GM23338 (cell line): ENCODE measurements around the gene BRPF3. TPM values are rescaled to one million over a fixed set of nuclear protein-coding genes. Genes with fewer than 3 reads are reported as not detected.

ENCODE experiments used
- ATAC-seq: fragments of 200-7000 bp; cut with Tn5 transposase; 3 replicates; pipeline ENCODE4 v1.9.1; 2020
- DNase-seq: peaks from one replicate; pipeline ENCODE4 v3.0.0-alpha.2; 2015; ENCODE audit warnings: low spot score
- H2AFZ ChIP-seq: fragments of 200-600 bp; sonication (generic); 2 replicates; pipeline ENCODE4 v1.8.0; 2016; ENCODE audit warnings: antibody characterized with exemption, mild to moderate bottlenecking, moderate library complexity
- H3F3A ChIP-seq: fragments of 200-600 bp; sonication (generic); replicated peaks from 2 replicates; pipeline ENCODE4 v1.8.0; 2017; ENCODE audit warnings: antibody characterized with exemption, mixed run types, low read depth
- H3K27ac ChIP-seq: fragments of 200-600 bp; sonication (generic); 2 replicates; pipeline ENCODE4 v1.6.1; 2016; ENCODE audit warnings: low read depth
- H3K27me3 ChIP-seq: fragments of 200-600 bp; sonication (generic); 2 replicates; pipeline ENCODE4 v1.8.0; 2016; ENCODE audit warnings: mild to moderate bottlenecking, mixed run types, moderate library complexity; ENCODE audit not compliant: insufficient read depth
- H3K36me3 ChIP-seq: fragments of 200-600 bp; sonication (generic); 2 replicates; pipeline ENCODE4 v1.8.0; 2016; ENCODE audit warnings: mild to moderate bottlenecking; ENCODE audit not compliant: insufficient read depth
- H3K4me1 ChIP-seq: fragments of 200-600 bp; sonication (generic); 2 replicates; pipeline ENCODE4 v1.8.0; 2016; ENCODE audit warnings: mild to moderate bottlenecking, moderate library complexity; ENCODE audit not compliant: insufficient read depth
- H3K4me2 ChIP-seq: fragments of 200-600 bp; sonication (generic); 2 replicates; pipeline ENCODE4 v1.7.1; 2017; ENCODE audit warnings: mixed run types
- H3K4me3 ChIP-seq: fragments of 200-600 bp; sonication (generic); 2 replicates; pipeline ENCODE4 v1.6.1; 2016; ENCODE audit warnings: mixed run types
- H3K79me2 ChIP-seq: fragments of 200-600 bp; sonication (generic); replicated peaks from 2 replicates; pipeline ENCODE4 v1.8.0; 2017; ENCODE audit warnings: mild to moderate bottlenecking; ENCODE audit not compliant: insufficient read depth
- H3K9me2 ChIP-seq: fragments of 200-600 bp; sonication (generic); 2 replicates; pipeline ENCODE4 v1.8.0; 2017; ENCODE audit not compliant: insufficient read depth
- H4K20me1 ChIP-seq: fragments of 200-600 bp; sonication (generic); replicated peaks from 2 replicates; pipeline ENCODE4 v1.8.0; 2017; ENCODE audit warnings: mild to moderate bottlenecking; ENCODE audit not compliant: insufficient read depth
- H3K27ac Mint-ChIP-seq: 2 replicates; pipeline ENCODE4 v1.8.0; 2020; ENCODE audit warnings: inconsistent platforms, mild to moderate bottlenecking, moderate library complexity, mixed read lengths
- H3K27me3 Mint-ChIP-seq: 3 replicates; pipeline ENCODE4 v1.8.0; 2022; ENCODE audit warnings: low read depth, mild to moderate bottlenecking, moderate library complexity, mixed read lengths, inconsistent platforms; ENCODE audit not compliant: insufficient read depth, poor library complexity
- H3K36me3 Mint-ChIP-seq: 3 replicates; pipeline ENCODE4 v1.8.0; 2021; ENCODE audit warnings: low read depth, mild to moderate bottlenecking, inconsistent platforms, moderate library complexity, mixed read lengths
- H3K4me1 Mint-ChIP-seq: 3 replicates; pipeline ENCODE4 v1.8.0; 2020; ENCODE audit warnings: mild to moderate bottlenecking, inconsistent platforms, mixed read lengths
- H3K4me3 Mint-ChIP-seq: 3 replicates; pipeline ENCODE4 v1.8.0; 2021; ENCODE audit warnings: moderate library complexity, mild to moderate bottlenecking, inconsistent platforms, mixed read lengths
- H3K9me3 Mint-ChIP-seq: 3 replicates; pipeline ENCODE4 v1.8.0; 2020; ENCODE audit warnings: moderate library complexity, mild to moderate bottlenecking, inconsistent platforms, mixed read lengths
- ETS1 ChIP-seq: IDR thresholded peaks from 2 replicates; pipeline ENCODE4 v1.6.1; 2016; ENCODE audit warnings: antibody characterized with exemption
- EZH2 ChIP-seq: fragments of 200-600 bp; sonication (generic); IDR thresholded peaks from one replicate; pipeline ENCODE4 v1.8.0; 2017; ENCODE audit warnings: antibody characterized with exemption, mild to moderate bottlenecking, low read depth; ENCODE audit not compliant: unreplicated experiment
- EZH2phosphoT487 ChIP-seq: fragments of 200-600 bp; sonication (generic); IDR thresholded peaks from one replicate; pipeline ENCODE4 v1.8.1; 2018; ENCODE audit warnings: antibody characterized with exemption; ENCODE audit not compliant: unreplicated experiment
- JUNB ChIP-seq: IDR thresholded peaks from one replicate; pipeline ENCODE4 v1.6.1; 2016; ENCODE audit warnings: antibody characterized with exemption; ENCODE audit not compliant: unreplicated experiment
- REST ChIP-seq: IDR thresholded peaks from one replicate; pipeline ENCODE4 v1.6.1; 2018; ENCODE audit warnings: antibody characterized with exemption; ENCODE audit not compliant: unreplicated experiment
- STAT1 ChIP-seq: IDR thresholded peaks from one replicate; pipeline ENCODE4 v1.6.1; 2016; ENCODE audit warnings: antibody characterized with exemption; ENCODE audit not compliant: unreplicated experiment
- ZNF331 ChIP-seq: fragments of 250-450 bp; sonication (Bioruptor Pico); IDR thresholded peaks from 2 replicates; pipeline ENCODE4 v1.5.0; 2020; ENCODE audit warnings: low read depth, mild to moderate bottlenecking, moderate library complexity
- ZNF462 ChIP-seq: fragments of 250-450 bp; sonication (Bioruptor Pico); IDR thresholded peaks from 2 replicates; pipeline ENCODE4 v1.5.0; 2020; ENCODE audit warnings: mild to moderate bottlenecking, moderate library complexity
- polyA plus RNA-seq: library from polyadenylated mRNA; unstranded; fragments of >200 nt; fragmentation: Nextera tagmentation; extraction: Ambion mirVana; gene quantifications from 2 replicates; pipeline ENCODE4 v1.2.1, GENCODE V29; 2016
- total RNA-seq: library from RNA; depleted of rRNA; stranded (reverse); fragments of >200 nt; shearing (Covaris generic); gene quantifications from 2 replicates; pipeline ENCODE4 v1.2.3, GENCODE V29; 2014

Gene BRPF3
- total and polyA plus RNA-seq, 2 experiments from 2014 or later: 11.8 to 33.2 TPM

GRCh38 chr6:36276581-36277536 lies 80.3 kb downstream of the BRPF3 start:
- Histone ChIP-seq H3K36me3 (no peaks in the 10 kb centered on the region), H3K4me2 (no peak overlapping the region)
- no peaks in the 10 kb centered on the region for H3K36me3 Mint-ChIP-seq

GRCh38 chr6:36277946-36278470 lies 81.5 kb downstream of the BRPF3 start:
- H2AFZ ChIP-seq: no peak overlapping the region
- H3K4me1 ChIP-seq: no peaks in the 10 kb centered on the region
- TF ChIP-seq EZH2phosphoT487 (no peak), REST (no peak), ZNF462 (CRISPR knock-in tag) (no peak), ZNF331 (no peak), EZH2 (no peak), STAT1 (no peak), ETS1 (no peak)
- H3K4me2 ChIP-seq: no peak overlapping the region
- Mint-ChIP-seq H3K4me1 (no peaks in the 10 kb centered on the region), H3K36me3 (no peaks in the 10 kb centered on the region), H3K27me3 (peaks cover 7% of the 10 kb centered on the region), H3K27ac (no peak overlapping the region), H3K4me3 (no peak overlapping the region), H3K9me3 (no peaks in the 10 kb centered on the region)
- no peak overlapping the region for H3K27ac ChIP-seq
- no peaks in the 10 kb centered on the region for H3K36me3 ChIP-seq
- H3K4me3 ChIP-seq: no peak overlapping the region
- no peaks in the 10 kb centered on the region for H3K27me3 ChIP-seq
- no peaks in the 10 kb centered on the region for H3F3A ChIP-seq
- H3K79me2 ChIP-seq: no peaks in the 10 kb centered on the region
- no peaks in the 10 kb centered on the region for H4K20me1 ChIP-seq
- no peaks in the 10 kb centered on the region for H3K9me2 ChIP-seq
- ATAC-seq (no peak), DNase-seq (no peak)

More at GRCh38 chr6:36276581-36277536, 80.3 kb downstream of the BRPF3 start:
- H3K27ac ChIP-seq: no peak overlapping the region
- ATAC-seq: no peak
- Mint-ChIP-seq H3K4me1 (no peaks in the 10 kb centered on the region), H3K4me3 (no peak overlapping the region), H3K9me3 (no peaks in the 10 kb centered on the region), H3K27ac (no peak overlapping the region), H3K27me3 (peaks cover 6% of the 10 kb centered on the region)
- DNase-seq: no peak
- no peaks in the 10 kb centered on the region for H3K9me2 ChIP-seq
- TF ChIP-seq STAT1: no peak
- TF ChIP-seq JUNB: no peak
- TF ChIP-seq ZNF331: no peak
- H4K20me1 ChIP-seq: no peaks in the 10 kb centered on the region
- H3K4me3 ChIP-seq: no peak overlapping the region
- H3K27me3 ChIP-seq: no peaks in the 10 kb centered on the region
- H3K4me1 ChIP-seq: no peaks in the 10 kb centered on the region
- H3K79me2 ChIP-seq: no peaks in the 10 kb centered on the region
- H3F3A ChIP-seq: no peaks in the 10 kb centered on the region
- H2AFZ ChIP-seq: no peak overlapping the region
